HUES64 (cell line): ENCODE measurements around the gene MEIS2.

Experiments
- H3K27ac ChIP-seq: 2 replicates; pipeline ENCODE4 v1.7.0; 2013; ENCODE audit warnings: low read depth, low read length, inconsistent platforms
- H3K27me3 ChIP-seq: 2 replicates; pipeline ENCODE4 v1.6.1; 2013; ENCODE audit warnings: mild to moderate bottlenecking, low read length; ENCODE audit not compliant: insufficient read depth
- H3K36me3 ChIP-seq: 2 replicates; pipeline ENCODE4 v1.6.1; 2013; ENCODE audit warnings: mild to moderate bottlenecking, low read length; ENCODE audit not compliant: insufficient read depth
- H3K4me1 ChIP-seq: 2 replicates; pipeline ENCODE4 v1.6.1; 2013; ENCODE audit warnings: mild to moderate bottlenecking, low read length, moderate library complexity; ENCODE audit not compliant: insufficient read depth
- H3K4me3 ChIP-seq: 2 replicates; pipeline ENCODE4 v1.5.1; 2013; ENCODE audit warnings: mild to moderate bottlenecking, low read length, moderate library complexity
- H3K9ac ChIP-seq: 2 replicates; pipeline ENCODE4 v1.6.1; 2013; ENCODE audit warnings: mild to moderate bottlenecking, low read depth, low read length
- H3K9me3 ChIP-seq: 2 replicates; pipeline ENCODE4 v1.6.1; 2013; ENCODE audit warnings: low read depth, low read length; ENCODE audit not compliant: insufficient read depth
- WGBS: fragments of 150-250, 120-280 bp; methylation state at CpG from one replicate; pipeline ENCODE4 v1.1.7; 2013; ENCODE audit warnings: missing lambda C conversion rate; 5-methylcytosine and 5-hydroxymethylcytosine counted together

Gene MEIS2

DNA sequence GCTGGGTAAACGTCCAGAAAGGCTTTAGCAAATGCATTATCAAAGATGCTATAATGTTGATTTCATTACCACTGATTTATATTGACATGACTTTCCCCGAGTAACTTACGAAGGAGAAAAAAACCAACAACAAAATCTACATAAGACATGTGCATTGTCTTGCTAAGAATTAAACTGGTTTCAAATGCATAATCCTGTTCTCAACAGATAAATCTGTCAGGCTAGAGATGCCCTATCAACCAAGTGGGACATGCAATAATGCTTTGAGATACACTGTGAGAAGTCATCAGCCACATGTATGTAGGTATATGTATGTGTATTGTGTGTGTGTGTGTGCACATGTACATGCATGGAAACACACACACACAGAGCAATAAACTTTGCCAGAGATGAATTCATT, 195.6 kb downstream of the MEIS2 start:
- 38% methylated on average over 3 of the region's 3 CpGs for WGBS
- Histone ChIP-seq H3K27ac (no peak overlapping the region), H3K4me3 (no peak overlapping the region), H3K9me3 (no peaks in the 10 kb centered on the region), H3K9ac (no peak overlapping the region), H3K27me3 (no peaks in the 10 kb centered on the region), H3K4me1 (peaks cover 73% of the 10 kb centered on the region), H3K36me3 (no peaks in the 10 kb centered on the region)

- peaks cover 80% of the 10 kb centered on the region for H3K4me1 ChIP-seq
These were observed 196.3 kb downstream of the MEIS2 start for GRCh38 chr15:36903922-36904556.

GRCh38 chr15:36903195-36903594, 197.2 kb downstream of the MEIS2 start:
- WGBS = 90% methylated on average over 1 of the region's 1 CpG
- peaks cover 87% of the 10 kb centered on the region for H3K4me1 ChIP-seq
- no peak overlapping the region for H3K27ac ChIP-seq
- H3K36me3 ChIP-seq = no peaks in the 10 kb centered on the region
- H3K4me3 ChIP-seq = no peak overlapping the region
- H3K9ac ChIP-seq = no peak overlapping the region
- no peaks in the 10 kb centered on the region for H3K27me3 ChIP-seq
- H3K9me3 ChIP-seq = no peaks in the 10 kb centered on the region

More at GRCh38 chr15:36903922-36904556, 196.3 kb downstream of the MEIS2 start:
- H3K27me3 ChIP-seq = no peaks in the 10 kb centered on the region
- no peaks in the 10 kb centered on the region for H3K36me3 ChIP-seq
- no peak overlapping the region for H3K4me3 ChIP-seq
- WGBS = 66% methylated on average over 5 of the region's 5 CpGs
- no peak overlapping the region for H3K9ac ChIP-seq
- H3K9me3 ChIP-seq = no peaks in the 10 kb centered on the region
- no peak overlapping the region for H3K27ac ChIP-seq

DNA sequence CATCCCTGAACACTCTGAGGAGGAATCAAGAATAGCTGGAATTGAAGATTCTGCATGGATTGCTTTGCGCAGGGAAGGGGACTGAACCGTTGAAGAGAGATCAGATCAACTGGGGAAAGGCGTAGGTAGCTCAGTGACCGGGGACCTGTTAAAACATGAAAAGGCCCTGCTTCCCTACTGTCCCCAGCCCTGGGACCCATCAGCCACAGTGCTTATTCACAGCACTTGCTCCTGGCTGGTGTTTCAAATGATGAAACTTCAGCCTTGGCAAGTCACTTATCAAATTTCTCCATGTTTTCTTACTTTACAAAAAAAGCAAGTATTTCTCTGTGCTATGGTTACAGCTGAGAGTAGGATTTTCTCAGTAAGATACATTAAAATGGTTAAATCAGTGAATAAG, 199.3 kb downstream of the MEIS2 start:
- Histone ChIP-seq H3K36me3 (no peaks in the 10 kb centered on the region), H3K4me3 (no peak overlapping the region), H3K4me1 (peaks cover 87% of the 10 kb centered on the region), H3K27me3 (peaks cover 11% of the 10 kb centered on the region; the same call in 1 of the 2 replicates), H3K9me3 (no peaks in the 10 kb centered on the region), H3K27ac (no peak overlapping the region), H3K9ac (no peak overlapping the region)
- WGBS = 94% methylated on average over 4 of the region's 4 CpGs

- 55% methylated on average over 2 of the region's 2 CpGs for WGBS
- peaks cover 74% of the 10 kb centered on the region for H3K4me1 ChIP-seq
- no peak overlapping the region for H3K27ac ChIP-seq
- peaks cover 14% of the 10 kb centered on the region; the same call in 1 of the 2 replicates for H3K27me3 ChIP-seq
- no peak overlapping the region for H3K4me3 ChIP-seq
- H3K9me3 ChIP-seq = no peaks in the 10 kb centered on the region
- no peaks in the 10 kb centered on the region for H3K36me3 ChIP-seq
- H3K9ac ChIP-seq = no peak overlapping the region
These were observed 200.7 kb downstream of the MEIS2 start for GRCh38 chr15:36899696-36900095.

DNA sequence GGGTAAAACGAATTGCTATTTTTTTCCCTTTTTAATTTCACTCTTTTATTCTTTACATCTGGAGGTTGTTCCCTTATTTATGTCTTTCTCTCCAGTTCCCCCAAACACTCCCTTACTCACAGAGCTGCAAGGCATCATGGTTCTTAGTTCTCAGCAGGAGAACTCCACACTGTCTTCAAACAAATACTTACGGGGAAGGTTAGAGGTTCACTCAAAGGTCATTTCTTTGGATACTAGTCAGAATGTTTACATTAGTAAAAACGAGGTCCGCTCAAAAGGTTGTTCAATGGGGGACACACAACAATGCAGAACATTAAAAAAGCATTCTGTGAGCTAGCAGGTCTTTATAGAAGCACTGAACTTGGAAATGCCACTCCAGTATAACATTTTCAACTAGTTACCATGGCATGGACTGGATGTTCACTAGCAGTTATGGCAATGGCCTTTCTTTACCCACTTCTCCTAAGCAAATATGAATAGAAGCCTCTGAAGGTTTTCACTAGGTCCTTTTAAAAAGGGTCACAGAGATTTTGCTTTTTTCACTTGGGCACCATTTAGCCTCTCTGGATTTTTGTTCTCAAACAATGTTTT, 201.7 kb downstream of the MEIS2 start:
- Histone ChIP-seq H3K9me3 (no peaks in the 10 kb centered on the region), H3K36me3 (no peaks in the 10 kb centered on the region; the same call in 1 of the 2 replicates), H3K4me3 (peak overlapping the region; percentile 11; the same call in 1 of the 2 replicates), H3K9ac (no peak overlapping the region), H3K27me3 (peaks cover 16% of the 10 kb centered on the region; the same call in 1 of the 2 replicates), H3K27ac (peak overlapping the region; percentile 85; the same call in 1 of the 2 replicates), H3K4me1 (peaks cover 64% of the 10 kb centered on the region)
- 8% methylated on average over 4 of the region's 4 CpGs for WGBS

DNA sequence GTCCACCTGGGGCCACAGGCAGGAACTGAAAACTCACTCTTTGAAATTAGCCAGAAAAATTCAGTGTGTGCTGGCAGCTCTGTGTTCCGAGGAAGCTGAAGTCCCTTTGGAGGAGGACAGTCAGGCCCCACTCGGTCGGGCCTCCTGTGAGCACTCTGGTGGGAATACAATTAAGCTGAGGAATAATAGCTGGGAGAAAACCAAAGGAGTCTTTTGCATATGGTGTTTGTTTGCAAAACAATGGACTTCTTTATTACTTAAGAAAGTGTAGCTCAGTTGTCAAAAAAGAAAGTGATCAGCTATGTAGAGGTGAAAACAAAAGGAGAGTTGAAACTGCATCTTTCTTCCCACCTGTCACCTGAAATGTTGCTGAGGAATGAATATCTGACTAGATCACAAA, 202.5 kb downstream of the MEIS2 start:
- Histone ChIP-seq H3K27me3 (peaks cover 16% of the 10 kb centered on the region; the same call in 1 of the 2 replicates), H3K27ac (peak overlapping the region; percentile 85; the same call in 1 of the 2 replicates), H3K9me3 (no peaks in the 10 kb centered on the region), H3K9ac (no peak overlapping the region), H3K4me3 (no peak overlapping the region), H3K4me1 (peaks cover 57% of the 10 kb centered on the region), H3K36me3 (no peaks in the 10 kb centered on the region; the same call in 1 of the 2 replicates)
- 1% methylated on average over 3 of the region's 3 CpGs for WGBS

DNA sequence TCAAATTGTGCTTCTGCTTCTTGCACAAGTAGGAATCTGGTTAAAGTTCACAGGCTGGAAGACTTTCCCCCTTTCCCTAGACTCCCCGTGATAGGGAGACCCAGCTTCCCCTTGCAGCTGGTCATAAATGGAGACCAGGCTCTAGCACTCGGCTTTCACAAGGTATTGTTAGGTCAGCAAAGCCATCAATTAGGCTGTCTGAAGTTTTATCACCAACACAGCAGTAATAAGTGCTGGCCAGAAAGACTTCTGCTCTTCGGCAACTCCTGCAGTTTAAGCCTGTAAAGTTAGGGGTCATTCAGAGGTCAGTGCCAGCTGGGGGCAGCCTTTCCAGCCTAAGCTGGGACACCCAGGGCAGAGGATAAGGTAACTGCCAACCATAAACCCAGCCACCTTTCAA, 203.4 kb downstream of the MEIS2 start:
- H3K4me3 ChIP-seq = no peak overlapping the region
- peak overlapping the region; percentile 85; the same call in 1 of the 2 replicates for H3K27ac ChIP-seq
- peaks cover 52% of the 10 kb centered on the region for H3K4me1 ChIP-seq
- WGBS = 26% methylated on average over 3 of the region's 3 CpGs
- H3K27me3 ChIP-seq = peaks cover 16% of the 10 kb centered on the region; the same call in 1 of the 2 replicates
- no peaks in the 10 kb centered on the region; the same call in 1 of the 2 replicates for H3K36me3 ChIP-seq
- no peak overlapping the region for H3K9ac ChIP-seq
- H3K9me3 ChIP-seq = no peaks in the 10 kb centered on the region

DNA sequence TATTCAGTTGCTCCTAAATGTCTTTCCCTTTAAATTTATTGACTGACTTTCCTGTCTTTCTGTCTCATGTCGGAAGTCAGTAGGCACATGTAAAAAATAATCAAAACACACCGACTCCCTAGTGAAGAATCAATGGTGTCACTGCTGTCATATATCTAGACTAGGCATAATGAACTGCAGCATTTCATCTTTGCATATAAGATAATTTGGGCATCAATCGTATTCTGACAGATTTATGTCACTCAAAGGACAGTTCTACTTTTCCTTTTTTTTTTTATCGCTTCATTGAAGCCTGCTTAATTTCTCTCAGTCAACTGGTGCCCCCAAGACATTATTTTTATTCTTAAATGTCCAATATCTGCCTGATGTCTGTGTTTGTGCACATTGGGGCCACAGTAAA, 206.3 kb downstream of the MEIS2 start:
- Histone ChIP-seq H3K9me3 (no peaks in the 10 kb centered on the region), H3K27me3 (peaks cover 42% of the 10 kb centered on the region), H3K4me3 (no peak overlapping the region), H3K27ac (no peak overlapping the region), H3K36me3 (no peaks in the 10 kb centered on the region; the same call in 1 of the 2 replicates), H3K4me1 (peaks cover 33% of the 10 kb centered on the region), H3K9ac (no peak overlapping the region)
- 93% methylated on average over 4 of the region's 4 CpGs for WGBS

DNA sequence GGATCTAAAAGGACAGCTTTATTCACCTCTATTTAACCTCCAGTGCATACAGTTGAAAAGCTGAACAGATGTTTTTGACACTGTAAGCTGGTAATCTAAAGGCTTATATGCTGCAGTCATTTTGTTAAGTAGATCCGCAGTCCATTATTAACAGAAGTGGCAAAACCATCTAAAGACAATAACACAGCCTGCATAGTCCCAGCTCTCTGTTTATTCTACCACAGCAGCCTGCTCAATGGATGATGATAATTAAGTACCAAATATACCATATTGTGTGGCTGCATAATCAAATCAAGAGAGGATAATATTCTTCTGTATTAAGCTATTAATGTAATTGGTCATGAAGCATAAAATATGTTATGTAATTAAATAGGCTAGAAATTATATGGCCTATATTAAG, 207.1 kb downstream of the MEIS2 start:
- Histone ChIP-seq H3K4me3 (no peak overlapping the region), H3K36me3 (no peaks in the 10 kb centered on the region; the same call in 1 of the 2 replicates), H3K9ac (no peak overlapping the region), H3K27ac (no peak overlapping the region), H3K27me3 (peaks cover 50% of the 10 kb centered on the region), H3K4me1 (peaks cover 29% of the 10 kb centered on the region), H3K9me3 (no peaks in the 10 kb centered on the region)
- 88% methylated on average over 1 of the region's 1 CpG for WGBS
